GM12878 (cell line): ENCODE data around the gene DSTN. TPM values are rescaled to one million over a fixed set of nuclear protein-coding genes. Genes with fewer than 3 reads are reported as not detected.

ENCODE experiments used
- ATAC-seq: fragments of 200-7000 bp; cut with Tn5 transposase; 3 replicates; pipeline ENCODE4 v1.9.1; 2020; ENCODE audit warnings: mild to moderate bottlenecking, moderate library complexity
- BruUV-seq: library from RNA; stranded (reverse); fragments of 400-500 nt; replicated peaks from 2 replicates; lab custom pipeline; 2021; lab: Mats Ljungman, UMichigan
- CTCF ChIA-PET: fragments of 300-600 bp; sonication (Branson Sonifier 250); formaldehyde crosslinking; extraction: SDS; loops from one replicate; lab custom pipeline; 2021; ENCODE audit warnings: inconsistent platforms; lab: Yijun Ruan, JAX
- POLR2A ChIA-PET: fragments of 350-600 bp; formaldehyde crosslinking; extraction: SDS; loops from one replicate; lab custom pipeline; 2021; ENCODE audit warnings: inconsistent platforms; lab: Charles Lee
- RAD21 ChIA-PET: fragments of 300-600 bp; sonication (Branson Sonifier 250); formaldehyde crosslinking; loops from one replicate; lab custom pipeline; 2023; ENCODE audit warnings: antibody characterized with exemption; ENCODE audit not compliant: unreplicated experiment; lab: Charles Lee
- SMC1A ChIA-PET: fragments of 300-600 bp; sonication (Branson Sonifier 250); formaldehyde crosslinking; loops from one replicate; lab custom pipeline; 2023; ENCODE audit not compliant: unreplicated experiment, uncharacterized antibody; lab: Charles Lee
- DNase-seq: peaks from one replicate; pipeline ENCODE4 v3.0.0-alpha.2; 2011; ENCODE audit warnings: low read depth, low spot score
- FAIRE-seq: peaks from 3 replicates; lab custom pipeline; 2011; peaks lifted over from hg19 to GRCh38; lab: Jason Lieb, UNC
- H2AFZ ChIP-seq: 2 replicates; pipeline ENCODE4 v1.6.0; 2011; ENCODE audit warnings: low read depth, low read length, control low read depth; ENCODE audit not compliant: control insufficient read depth
- H3K27ac ChIP-seq: 2 replicates; pipeline ENCODE4 v1.5.1; 2011; ENCODE audit warnings: control low read depth; ENCODE audit not compliant: control insufficient read depth, insufficient read depth
- H3K27me3 ChIP-seq, 2 experiments: replicated peaks in 1 of 2; 2 replicates each; pipeline versions ENCODE4 v1.6.0 to v1.6.1; 2011; ENCODE audit warnings: low read length in 1 of 2; ENCODE audit not compliant: control insufficient read depth in 2 of 2, insufficient read depth in 2 of 2
- H3K36me3 ChIP-seq, 2 experiments: 2 replicates each; pipeline ENCODE4 v1.5.1; 2011; ENCODE audit warnings: low read length in 1 of 2; ENCODE audit not compliant: control insufficient read depth in 2 of 2, insufficient read depth in 2 of 2
- H3K4me1 ChIP-seq: 2 replicates; pipeline ENCODE4 v1.6.1; 2011; ENCODE audit warnings: mild to moderate bottlenecking, low read length, moderate library complexity, mixed read lengths; ENCODE audit not compliant: control insufficient read depth, insufficient read depth
- H3K4me2 ChIP-seq: 2 replicates; pipeline ENCODE4 v1.6.0; 2011; ENCODE audit warnings: control low read depth; ENCODE audit not compliant: control insufficient read depth, insufficient read depth
- H3K4me3 ChIP-seq: fragments of 200-600 bp; sonication (generic); 2 replicates; pipeline ENCODE4 v1.5.1; 2016
- H3K79me2 ChIP-seq: 2 replicates; pipeline ENCODE4 v1.6.0; 2011; ENCODE audit warnings: low read length; ENCODE audit not compliant: control insufficient read depth, insufficient read depth
- H3K9ac ChIP-seq: 2 replicates; pipeline ENCODE4 v1.8.0; 2011; ENCODE audit warnings: low read length, control low read depth, mixed read lengths; ENCODE audit not compliant: control insufficient read depth, insufficient read depth
- H3K9me3 ChIP-seq: replicated peaks from 3 replicates; pipeline ENCODE4 v1.5.1; 2011; ENCODE audit warnings: mild to moderate bottlenecking, low read length; ENCODE audit not compliant: control insufficient read depth, insufficient read depth
- H4K20me1 ChIP-seq: 2 replicates; pipeline ENCODE4 v1.6.0; 2011; ENCODE audit not compliant: control insufficient read depth, insufficient read depth
- ATF7 ChIP-seq: fragments of 450-650 bp; IDR thresholded peaks from 2 replicates; pipeline ENCODE4 v1.6.1; 2016; ENCODE audit warnings: low read depth, mild to moderate bottlenecking
- BCL3 ChIP-seq: IDR thresholded peaks from 2 replicates; pipeline ENCODE4 v1.6.1; 2011; ENCODE audit warnings: borderline replicate concordance, low read depth, mild to moderate bottlenecking, moderate library complexity, low read length; ENCODE audit not compliant: insufficient read depth, poor library complexity, severe bottlenecking
- JUNB ChIP-seq: IDR thresholded peaks from 2 replicates; pipeline ENCODE4 v1.6.1; 2016; ENCODE audit warnings: antibody characterized with exemption, mild to moderate bottlenecking
- KDM1A ChIP-seq: fragments of 200-600 bp; sonication (generic); IDR thresholded peaks from 2 replicates; pipeline ENCODE4 v1.6.1; 2016; ENCODE audit warnings: borderline replicate concordance
- MLLT1 ChIP-seq: fragments of 450-650 bp; IDR thresholded peaks from 2 replicates; pipeline ENCODE4 v1.6.1; 2016; ENCODE audit warnings: mild to moderate bottlenecking
- MYB ChIP-seq: fragments of 150-350 bp; IDR thresholded peaks from 2 replicates; pipeline ENCODE4 v1.6.1; 2014; ENCODE audit warnings: mild to moderate bottlenecking, low read depth, low read length, borderline replicate concordance
- PKNOX1 ChIP-seq: fragments of 450-650 bp; IDR thresholded peaks from 2 replicates; pipeline ENCODE4 v1.6.1; 2016; ENCODE audit warnings: mild to moderate bottlenecking
- RAD51 ChIP-seq: fragments of 450-650 bp; IDR thresholded peaks from 2 replicates; pipeline ENCODE4 v1.6.1; 2016; ENCODE audit warnings: moderate library complexity, mild to moderate bottlenecking, inconsistent platforms
- RBBP5 ChIP-seq: fragments of 200-600 bp; sonication (generic); conservative IDR thresholded peaks from 2 replicates; pipeline ENCODE4 v1.6.1; 2016
- SKIL ChIP-seq: fragments of 450-650 bp; IDR thresholded peaks from 2 replicates; pipeline ENCODE4 v1.6.1; 2017; ENCODE audit warnings: mild to moderate bottlenecking, low read depth, inconsistent platforms; ENCODE audit not compliant: poor library complexity, severe bottlenecking
- SMARCA5 ChIP-seq: fragments of 450-650 bp; IDR thresholded peaks from 2 replicates; pipeline ENCODE4 v1.6.1; 2017; ENCODE audit warnings: mild to moderate bottlenecking
- SPI1 ChIP-seq: IDR thresholded peaks from 2 replicates; pipeline ENCODE4 v1.6.1; 2011; ENCODE audit warnings: low read depth, mild to moderate bottlenecking, low read length, moderate library complexity, borderline replicate concordance; ENCODE audit not compliant: insufficient read depth
- SREBF2 ChIP-seq: IDR thresholded peaks from 2 replicates; pipeline ENCODE4 v1.6.1; 2012; ENCODE audit warnings: mild to moderate bottlenecking, low read length
- SRF ChIP-seq, 2 experiments: IDR thresholded peaks; 2 replicates each; pipeline ENCODE4 v1.6.1; 2011; ENCODE audit warnings: low read depth in 2 of 2, low read length in 2 of 2, mild to moderate bottlenecking in 1 of 2, moderate library complexity in 1 of 2
- TCF3 ChIP-seq: IDR thresholded peaks from 2 replicates; pipeline ENCODE4 v1.6.1; 2012; ENCODE audit warnings: low read depth, mild to moderate bottlenecking, low read length, borderline replicate concordance; ENCODE audit not compliant: insufficient read depth
- ZBED1 ChIP-seq: IDR thresholded peaks from 2 replicates; pipeline ENCODE4 v1.6.1; 2016; ENCODE audit warnings: borderline replicate concordance
- ZNF24 ChIP-seq: fragments of 450-650 bp; IDR thresholded peaks from 2 replicates; pipeline ENCODE4 v1.6.1; 2017; ENCODE audit warnings: antibody characterized with exemption, mild to moderate bottlenecking
- WGBS: methylation state at CpG from one replicate; pipeline ENCODE4 v1.1.6; 2016; ENCODE audit warnings: low lambda C conversion rate; ENCODE audit not compliant: insufficient replicate concordance, insufficient coverage; ENCODE audit errors: missing lambda C conversion rate; 5-methylcytosine and 5-hydroxymethylcytosine counted together
- in situ Hi-C: fragments of 300-500 bp; cut with MboI; formaldehyde crosslinking; loops from 9 replicates; pipeline ENCODE4 v1.14.3; 2018; ENCODE audit warnings: mixed read lengths
- intact Hi-C: fragments of 100-400 bp; cut with micrococcal nuclease; formaldehyde crosslinking; loops from one replicate; pipeline ENCODE4 v1.14.2; 2022; ENCODE audit not compliant: unreplicated experiment
- polyA plus RNA-seq, 11 experiments: library from polyadenylated mRNA; depleted of rRNA in 4 of 11; unstranded in 6 of 11; stranded (reverse) in 5 of 11; fragments of >200 nt; fragmentation: Nextera tagmentation in 4 of 11; fragmentation: Illumina TruSeq in 1 of 11; extraction: Ambion mirVana in 4 of 11; extraction: Trizol in 1 of 11; gene quantifications; 1 replicate in 1 of 11; 2 replicates in 10 of 11; pipeline versions ENCODE4 v1.2.1 to v1.2.3, GENCODE V29; 2011 to 2016; ENCODE audit warnings: inconsistent platforms in 2 of 11, missing spikeins in 2 of 11, low read depth in 1 of 11
- total RNA-seq, 4 experiments: library from RNA; depleted of rRNA in 3 of 4; stranded (reverse); fragments of >200 nt in 3 of 4; fragmentation: Illumina TruSeq in 1 of 4; extraction: Trizol in 1 of 4; gene quantifications; 2 replicates each; pipeline versions ENCODE4 v1.2.1 to v1.2.3, GENCODE V29; 2013 to 2021

DSTN gene
- total and polyA plus RNA-seq, 10 of the 15 experiments (the other 5 are each of a cell fraction or from before 2014, with no cell fraction given) = 26.7 to 137 (median 40.8) TPM

- no peak overlapping the region for H3K27ac ChIP-seq
- DNase-seq (no peak), FAIRE-seq (no peak), ATAC-seq (no peak)
- in situ Hi-C loops = no loop called here
- ChIA-PET SMC1A (no interaction called here), POLR2A (no interaction called here), CTCF (no interaction called here), RAD21 (no interaction called here)
- H3K4me3 ChIP-seq = no peak overlapping the region
- no peak overlapping the region for H3K4me2 ChIP-seq
- H3K4me1 ChIP-seq = no peaks in the 10 kb centered on the region
- no TSS peak for BruUV-seq
- no peaks in the 10 kb centered on the region for H3K9me3 ChIP-seq
- H3K9ac ChIP-seq = no peak overlapping the region
- H4K20me1 ChIP-seq = no peaks in the 10 kb centered on the region
- WGBS = 35% methylated on average over 1 of the region's 1 CpG
- peaks cover 0 to under 1% of the 10 kb centered on the region in 2 experiments; a peak in 1 of 4 replicates for H3K36me3 ChIP-seq
- no peaks in the 10 kb centered on the region for H3K79me2 ChIP-seq
- H3K27me3 ChIP-seq = no peaks in the 10 kb centered on the region
- H2AFZ ChIP-seq = no peak overlapping the region
- intact Hi-C loops = no loop called here
- TF ChIP-seq ZBED1 (no peak), SRF (IDR thresholded peaks at IDR 0.05; ENCODE audit: low read depth in 2 of 2, low read length in 2 of 2) (no peak), SREBF2 (no peak), RAD51 (no peak), SPI1 (no peak), BCL3 (no peak), MLLT1 (no peak), SKIL (no peak), SMARCA5 (no peak), JUNB (no peak), ATF7 (no peak), MYB (no peak), ZNF24 (no peak), PKNOX1 (no peak), TCF3 (no peak), RBBP5 (no peak), KDM1A (no peak)
Measured at GRCh38 chr20:17598013-17598550, 28.2 kb downstream of the DSTN start.
